NCI-H446 treated with DMSO at 0.1 percent for 48 hours (cell line): ENCODE measurements around the gene NOL3.

ENCODE experiments used
- DNase-seq: peaks from one replicate; lab custom pipeline; 2025; lab: John Stamatoyannopoulos, UW

The NOL3 gene

GRCh38 chr16:67206838-67207248, 36.5 kb downstream of the NOL3 start:
- no peak for DNase-seq

- DNase-seq = no peak
Measured at GRCh38 chr16:67207249-67208091, 37.1 kb downstream of the NOL3 start.

- DNase-seq = no peak
Measured at GRCh38 chr16:67208154-67208896, 38.0 kb downstream of the NOL3 start.

- no peak for DNase-seq
Measured at GRCh38 chr16:67209565-67209964, 39.2 kb downstream of the NOL3 start.

- DNase-seq = no peak
Measured at GRCh38 chr16:67210069-67210937, 40.0 kb downstream of the NOL3 start.

GRCh38 chr16:67211674-67212073, 41.3 kb downstream of the NOL3 start:
- no peak for DNase-seq

GRCh38 chr16:67212766-67213165, 42.4 kb downstream of the NOL3 start:
- no peak for DNase-seq

- no peak for DNase-seq
Measured at GRCh38 chr16:67213197-67214019, 43.1 kb downstream of the NOL3 start.

GRCh38 chr16:67215706-67216105, 45.4 kb downstream of the NOL3 start:
- DNase-seq = no peak

GRCh38 chr16:67216612-67217490, 46.5 kb downstream of the NOL3 start:
- no peak for DNase-seq

GRCh38 chr16:67223992-67224391, 53.7 kb downstream of the NOL3 start:
- DNase-seq = no peak
